GM21360 (cell line): Measurements from ENCODE around the gene ATP5PB.

Experiments used
- ATAC-seq: cut with Tn5 transposase; IDR thresholded peaks from one replicate; pipeline ENCODE4 v1.9.1; 2021; ENCODE audit warnings: mild to moderate bottlenecking, moderate library complexity; ENCODE audit not compliant: unreplicated experiment

The ATP5PB gene

DNA sequence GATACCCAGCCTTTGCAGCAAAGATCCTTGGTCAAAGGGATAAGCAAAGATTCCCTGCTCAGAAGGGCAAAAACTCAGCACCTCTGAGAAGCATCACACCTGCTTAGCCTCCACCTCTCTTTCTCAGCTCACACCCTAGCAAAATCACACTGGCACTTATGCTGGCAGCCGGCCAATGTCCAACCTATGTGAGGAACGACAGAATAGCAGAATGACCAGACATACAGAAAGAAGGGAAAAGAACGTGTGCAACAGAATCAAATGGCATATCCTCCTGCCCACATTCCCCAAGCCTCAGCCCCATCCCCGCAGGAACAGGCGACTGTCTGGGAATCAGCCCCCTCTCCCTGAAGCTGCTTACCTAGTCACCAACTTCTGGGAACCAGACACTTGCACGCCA is 54.8 kb downstream of the ATP5PB start:
- no peak for ATAC-seq

DNA sequence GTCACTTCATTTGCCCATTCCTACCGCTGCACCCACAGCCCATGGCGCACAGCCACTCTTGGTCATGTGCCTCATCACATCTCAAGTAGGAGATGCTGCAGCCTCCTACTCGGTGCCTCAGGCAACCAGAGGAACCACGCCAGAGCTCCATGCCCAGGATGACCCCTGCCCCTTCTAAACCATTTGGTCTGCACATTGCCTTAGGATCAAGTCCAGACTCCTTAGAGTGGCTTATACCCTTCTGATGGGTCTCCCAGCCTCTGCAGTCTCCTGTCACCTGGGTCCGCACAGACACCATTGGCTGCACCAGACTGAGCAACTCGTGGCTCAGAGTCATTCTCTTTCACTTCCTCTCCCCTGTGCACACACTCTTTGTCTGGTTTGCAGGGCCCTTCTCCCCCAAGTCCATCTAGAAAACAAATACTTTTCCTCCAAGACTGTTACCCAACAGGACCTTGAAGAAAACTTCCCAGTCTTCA is 56.4 kb downstream of the ATP5PB start:
- ATAC-seq = peak; percentile 47

DNA sequence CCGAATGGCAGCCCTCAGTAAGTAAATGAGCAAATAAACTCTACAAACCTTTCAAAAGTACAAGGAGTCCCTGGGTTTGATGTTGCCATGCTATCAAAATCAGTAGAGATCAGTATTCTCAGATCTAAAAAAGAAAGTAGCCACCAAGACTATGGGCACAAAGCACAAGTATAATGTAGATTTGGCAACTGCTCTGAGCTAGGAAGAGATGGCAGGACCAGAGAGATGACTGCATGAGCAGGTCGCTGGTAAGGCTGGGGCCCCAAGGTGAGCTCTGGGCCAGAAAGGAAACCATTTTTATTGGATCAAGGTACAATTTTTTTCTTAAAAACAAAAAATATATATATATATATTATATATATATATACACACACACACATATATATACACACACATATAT is 57.3 kb downstream of the ATP5PB start:
- no peak for ATAC-seq

DNA sequence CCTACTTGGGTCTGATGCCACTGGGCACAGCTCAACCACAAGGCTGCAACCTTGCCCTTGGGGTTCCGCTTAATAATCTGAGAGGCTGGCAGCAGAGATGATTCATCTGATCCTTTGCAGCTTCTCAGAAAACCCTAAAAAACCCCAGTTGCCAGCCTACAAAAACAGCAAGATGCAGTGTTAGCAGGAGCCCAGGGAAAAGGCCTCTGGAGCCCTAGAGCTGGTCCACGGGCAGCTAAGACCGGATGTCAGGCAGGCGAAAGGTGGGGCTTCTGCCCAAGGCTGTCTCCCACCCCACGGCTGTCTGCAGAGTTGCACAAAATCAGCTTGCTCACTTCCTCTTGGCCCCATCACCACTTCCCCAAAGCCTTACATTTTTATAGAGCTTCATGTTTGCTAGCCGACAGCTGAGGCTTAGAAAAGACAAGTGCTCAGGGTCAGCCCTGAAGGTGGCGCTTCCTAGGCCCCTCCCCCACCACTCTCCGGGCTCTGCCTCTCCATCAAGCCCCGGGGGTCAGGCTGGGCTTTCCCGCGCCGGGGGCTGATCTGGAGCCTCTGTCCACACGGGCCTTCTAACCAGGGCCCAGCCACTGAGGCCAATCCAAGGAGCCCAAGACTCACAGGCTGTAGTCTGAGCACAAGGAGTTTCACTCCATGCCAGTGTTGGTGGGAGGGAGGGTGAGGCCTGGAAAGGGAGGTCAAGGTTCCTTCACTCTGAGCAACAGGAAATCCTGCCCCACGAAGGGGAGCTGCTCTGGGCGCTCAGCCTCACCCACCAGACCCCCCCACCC is 58.3 kb downstream of the ATP5PB start:
- ATAC-seq = peak; percentile 38

DNA sequence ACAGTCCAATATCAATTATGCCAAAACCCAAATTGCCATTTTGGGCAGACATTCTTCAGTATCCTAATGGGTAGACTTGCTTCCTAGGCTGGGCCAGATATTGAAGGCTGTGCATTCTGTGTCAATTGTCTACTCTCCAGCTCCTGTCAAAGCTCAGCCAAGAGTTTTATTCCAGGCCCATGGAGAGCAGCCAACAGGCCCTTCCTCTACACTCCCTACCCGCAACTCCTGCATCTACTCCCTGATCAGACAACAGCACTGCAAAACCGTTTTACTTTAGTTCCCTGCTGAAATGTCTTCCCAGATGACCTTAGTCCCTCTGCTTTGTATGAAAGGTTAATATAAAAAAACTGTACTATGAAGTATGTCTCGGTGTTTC is 60.7 kb downstream of the ATP5PB start:
- ATAC-seq = no peak

DNA sequence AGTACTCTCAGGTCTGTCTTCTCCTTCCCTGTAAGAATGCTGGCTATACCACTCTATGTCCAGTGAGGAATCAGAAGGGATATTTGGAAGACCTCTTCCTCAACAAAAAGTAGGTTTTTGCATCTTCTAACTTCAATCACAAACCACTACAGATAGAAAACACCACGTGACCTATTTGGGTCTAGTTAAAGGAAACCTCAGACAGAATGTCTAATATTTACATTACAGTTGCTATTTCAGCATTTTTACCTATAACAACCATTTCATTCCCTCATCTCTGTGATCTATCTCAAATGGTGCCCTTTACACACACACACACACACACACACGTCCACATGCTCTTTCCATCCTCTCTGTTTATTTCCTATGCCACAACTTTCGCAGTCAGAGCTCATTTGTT is 62.1 kb downstream of the ATP5PB start:
- no peak for ATAC-seq
